Measurements from ENCODE around the gene CD27.

CD27 gene

GRCh38 chr12:6444704-6445688, at the start of gene CD27:
Gene CD27 (plus strand): TSS chr12:6444955. CDS start chr12:6445096, 141 bp downstream.
- Histone ChIP-seq H3K4me1 (ENCODE audit: low read length) (peaks cover 24% of the 10 kb centered on the region), H3K4me2 (ENCODE audit: low read length) (no peak within 1 kb of the TSS), H3K79me2 (ENCODE audit: low read length) (no peaks in the 10 kb centered on the region), H3K9ac (ENCODE audit: low read length) (no peak within 1 kb of the TSS), H3K27me3 (ENCODE audit: low read depth, low read length) (no peaks in the 10 kb centered on the region), H2AFZ (ENCODE audit: low read depth, low read length) (no peak within 1 kb of the TSS), H4K20me1 (ENCODE audit: insufficient read depth, low read length) (no peaks in the 10 kb centered on the region), H3K9me3 (ENCODE audit: insufficient read depth, low read length) (peaks cover 13% of the 10 kb centered on the region; the same call in 1 of the 2 replicates), H3K27ac (ENCODE audit: low read length) (no peak within 1 kb of the TSS), H3K4me3 (ENCODE audit: low read length) (no peak within 1 kb of the TSS), H3K36me3 (replicated peaks; ENCODE audit: low read depth, low read length) (peaks cover 4% of the 10 kb centered on the region)
- TF ChIP-seq EZH2phosphoT487 (IDR thresholded peaks at IDR 0.05; ENCODE audit: low read depth): no peak
- TF ChIP-seq CTCF (IDR thresholded peaks at IDR 0.05; ENCODE audit: low read depth, low read length): no peak

GRCh38 chr12:6396031-6396430, 48.7 kb upstream of the CD27 start:
- no peaks in the 10 kb centered on the region for H3K9me3 ChIP-seq (ENCODE audit: insufficient read depth, low read length)
- no peaks in the 10 kb centered on the region for H3K79me2 ChIP-seq (ENCODE audit: low read length)
- no peak overlapping the region for H3K9ac ChIP-seq (ENCODE audit: low read length)
- H3K36me3 ChIP-seq (replicated peaks; ENCODE audit: low read depth, low read length): no peaks in the 10 kb centered on the region
- peaks cover 15% of the 10 kb centered on the region; the same call in 1 of the 2 replicates for H3K27me3 ChIP-seq (ENCODE audit: low read depth, low read length)
- no peak overlapping the region for H3K27ac ChIP-seq (ENCODE audit: low read length)
- no peak overlapping the region for H2AFZ ChIP-seq (ENCODE audit: low read depth, low read length)
- TF ChIP-seq CTCF (IDR thresholded peaks at IDR 0.05; ENCODE audit: low read depth, low read length) (no peak), EZH2phosphoT487 (IDR thresholded peaks at IDR 0.05; ENCODE audit: low read depth) (no peak)
- H4K20me1 ChIP-seq (ENCODE audit: insufficient read depth, low read length): no peaks in the 10 kb centered on the region
- H3K4me3 ChIP-seq (ENCODE audit: low read length): no peak overlapping the region
- H3K4me1 ChIP-seq (ENCODE audit: low read length): no peaks in the 10 kb centered on the region
- no peak overlapping the region for H3K4me2 ChIP-seq (ENCODE audit: low read length)

GRCh38 chr12:6399884-6400644, 44.7 kb upstream of the CD27 start:
- H3K27me3 ChIP-seq (ENCODE audit: low read depth, low read length): peaks cover 15% of the 10 kb centered on the region
- TF ChIP-seq CTCF (IDR thresholded peaks at IDR 0.05; ENCODE audit: low read depth, low read length) (no peak), EZH2phosphoT487 (IDR thresholded peaks at IDR 0.05; ENCODE audit: low read depth) (no peak)
- no peaks in the 10 kb centered on the region for H3K9me3 ChIP-seq (ENCODE audit: insufficient read depth, low read length)
- no peak overlapping the region for H3K27ac ChIP-seq (ENCODE audit: low read length)
- no peak overlapping the region for H3K9ac ChIP-seq (ENCODE audit: low read length)
- H2AFZ ChIP-seq (ENCODE audit: low read depth, low read length): no peak overlapping the region
- H4K20me1 ChIP-seq (ENCODE audit: insufficient read depth, low read length): no peaks in the 10 kb centered on the region
- no peaks in the 10 kb centered on the region for H3K79me2 ChIP-seq (ENCODE audit: low read length)
- no peaks in the 10 kb centered on the region for H3K36me3 ChIP-seq (replicated peaks; ENCODE audit: low read depth, low read length)
- H3K4me2 ChIP-seq (ENCODE audit: low read length): no peak overlapping the region
- H3K4me3 ChIP-seq (ENCODE audit: low read length): no peak overlapping the region
- no peaks in the 10 kb centered on the region for H3K4me1 ChIP-seq (ENCODE audit: low read length)

- TF ChIP-seq EZH2phosphoT487 (IDR thresholded peaks at IDR 0.05; ENCODE audit: low read depth) (no peak), CTCF (IDR thresholded peaks at IDR 0.05; ENCODE audit: low read depth, low read length) (no peak)
- no peak overlapping the region for H3K9ac ChIP-seq (ENCODE audit: low read length)
- no peaks in the 10 kb centered on the region for H3K79me2 ChIP-seq (ENCODE audit: low read length)
- peaks cover 11% of the 10 kb centered on the region for H3K27me3 ChIP-seq (ENCODE audit: low read depth, low read length)
- no peaks in the 10 kb centered on the region for H3K9me3 ChIP-seq (ENCODE audit: insufficient read depth, low read length)
- H3K4me3 ChIP-seq (ENCODE audit: low read length): no peak overlapping the region
- H3K27ac ChIP-seq (ENCODE audit: low read length): no peak overlapping the region
- no peak overlapping the region for H2AFZ ChIP-seq (ENCODE audit: low read depth, low read length)
- H3K4me2 ChIP-seq (ENCODE audit: low read length): no peak overlapping the region
- no peaks in the 10 kb centered on the region for H3K4me1 ChIP-seq (ENCODE audit: low read length)
- H4K20me1 ChIP-seq (ENCODE audit: insufficient read depth, low read length): no peaks in the 10 kb centered on the region
- no peaks in the 10 kb centered on the region for H3K36me3 ChIP-seq (replicated peaks; ENCODE audit: low read depth, low read length)
These were observed 40.4 kb upstream of the CD27 start for GRCh38 chr12:6404390-6404789.
